Measurements from ENCODE around the gene RPLP1.

RPLP1 gene

GRCh38 chr15:69496001-69496400, 43.4 kb downstream of the RPLP1 start:
- no peak for DNase-seq

GRCh38 chr15:69497076-69497475, 44.5 kb downstream of the RPLP1 start:
- DNase-seq = no peak

- DNase-seq = no peak
Measured at GRCh38 chr15:69497667-69498066, 45.0 kb downstream of the RPLP1 start.

- no peak for DNase-seq
Measured at GRCh38 chr15:69498282-69498681, 45.7 kb downstream of the RPLP1 start.

GRCh38 chr15:69498987-69499386, 46.4 kb downstream of the RPLP1 start:
- no peak for DNase-seq

GRCh38 chr15:69499521-69500211, 47.0 kb downstream of the RPLP1 start:
- DNase-seq = peak in 15 of 56 donors; percentile 2 to 47 (median 16)

GRCh38 chr15:69500339-69500738, 47.7 kb downstream of the RPLP1 start:
- no peak for DNase-seq

GRCh38 chr15:69501456-69501855, 48.8 kb downstream of the RPLP1 start:
- DNase-seq = no peak

GRCh38 chr15:69502470-69503045, 49.9 kb downstream of the RPLP1 start:
- no peak for DNase-seq

GRCh38 chr15:69504352-69505040, 51.9 kb downstream of the RPLP1 start:
- DNase-seq = peak in 2 of 56 donors; percentile 15 to 19

Data from amygdala (tissue), 56 donors.